ENCODE measurements around the gene RUNDC1. TPM values are rescaled to one million over a fixed set of nuclear protein-coding genes. Genes with fewer than 3 reads are reported as not detected.

The RUNDC1 gene
- total RNA-seq, 4 donors from 2014 or later = 13.9 to 18.9 (median 16.2) TPM

GRCh38 chr17:43021741-43022512, 41.6 kb downstream of the RUNDC1 start, which contains the start of gene VAT1:
Gene VAT1, minus strand, starts transcription at chr17:43022385. Its CDS starts 63 bp downstream, at chr17:43022322.
- WGBS = 1% methylated on average over 54 of the region's 80 CpGs
- peaks cover 56% of the 10 kb centered on the region for H3K4me1 ChIP-seq

GRCh38 chr17:43024407-43025289, 44.3 kb downstream of the RUNDC1 start, which contains the start of gene RND2:
Gene RND2, plus strand, starts transcription at chr17:43025231. Its CDS starts 117 bp downstream, at chr17:43025348.
- peak within 1 kb of the TSS; percentile 48 for H3K4me3 ChIP-seq
- under 1% methylated on average over 40 of the region's 61 CpGs for WGBS
- H3K9me3 ChIP-seq = no peaks in the 10 kb centered on the region
- H3K4me1 ChIP-seq = peaks cover 38% of the 10 kb centered on the region
- H3K27ac ChIP-seq = peak within 1 kb of the TSS; percentile 49
- no peaks in the 10 kb centered on the region for H3K36me3 ChIP-seq
- H3K27me3 ChIP-seq = no peaks in the 10 kb centered on the region
- TF ChIP-seq CTCF (IDR thresholded peaks at IDR 0.05) (peak; percentile 66 to 70), EP300 (IDR thresholded peaks at IDR 0.05) (no peak), POLR2A (IDR thresholded peaks at IDR 0.05) (no peak), POLR2AphosphoS5 (IDR thresholded peaks at IDR 0.05) (peak in 1 of 3 donors; percentile 35)
- DNase-seq (ENCODE audit: low spot score in 2 of 2) = peak; percentile 93 to 94

More at GRCh38 chr17:43021741-43022512, 41.6 kb downstream of the RUNDC1 start, which contains the start of gene VAT1:
- Histone ChIP-seq H3K9me3 (no peaks in the 10 kb centered on the region), H3K36me3 (peaks cover 11% of the 10 kb centered on the region), H3K4me3 (peak within 1 kb of the TSS; percentile 95), H3K27me3 (no peaks in the 10 kb centered on the region), H3K27ac (peak within 1 kb of the TSS; percentile 91)
- DNase-seq (ENCODE audit: low spot score in 2 of 2) = peak in 1 of 2 donors; percentile 83
- TF ChIP-seq EP300 (IDR thresholded peaks at IDR 0.05) (no peak), POLR2A (IDR thresholded peaks at IDR 0.05) (peak in 1 of 2 donors; percentile 45), POLR2AphosphoS5 (IDR thresholded peaks at IDR 0.05) (no peak)

DNA sequence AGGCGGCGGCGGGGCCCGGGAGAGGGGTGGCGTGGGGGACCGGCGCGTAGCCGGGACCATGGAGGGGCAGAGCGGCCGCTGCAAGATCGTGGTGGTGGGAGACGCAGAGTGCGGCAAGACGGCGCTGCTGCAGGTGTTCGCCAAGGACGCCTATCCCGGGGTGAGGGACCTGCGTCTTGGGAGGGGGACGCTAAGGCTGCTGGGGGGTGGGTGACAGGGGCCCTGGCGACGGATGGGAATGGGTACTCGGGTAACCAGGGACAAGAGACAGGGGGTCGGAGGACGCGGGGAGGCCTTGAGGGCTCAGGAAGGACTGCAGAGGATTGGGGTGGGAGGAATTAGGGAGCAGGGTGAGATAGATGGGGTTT, 44.9 kb downstream of the RUNDC1 start:
- DNase-seq (ENCODE audit: low spot score in 2 of 2) = peak in 1 of 2 donors; percentile 77
- H3K27me3 ChIP-seq = no peaks in the 10 kb centered on the region
- H3K27ac ChIP-seq = peak overlapping the region; percentile 3
- TF ChIP-seq CTCF (IDR thresholded peaks at IDR 0.05) (no peak), POLR2AphosphoS5 (IDR thresholded peaks at IDR 0.05) (no peak), POLR2A (IDR thresholded peaks at IDR 0.05) (no peak), EP300 (IDR thresholded peaks at IDR 0.05) (no peak)
- no peaks in the 10 kb centered on the region for H3K36me3 ChIP-seq
- WGBS = 10% methylated on average over 23 of the region's 27 CpGs
- peak overlapping the region; percentile 48 for H3K4me3 ChIP-seq
- no peaks in the 10 kb centered on the region for H3K9me3 ChIP-seq
- H3K4me1 ChIP-seq = peaks cover 32% of the 10 kb centered on the region

DNA sequence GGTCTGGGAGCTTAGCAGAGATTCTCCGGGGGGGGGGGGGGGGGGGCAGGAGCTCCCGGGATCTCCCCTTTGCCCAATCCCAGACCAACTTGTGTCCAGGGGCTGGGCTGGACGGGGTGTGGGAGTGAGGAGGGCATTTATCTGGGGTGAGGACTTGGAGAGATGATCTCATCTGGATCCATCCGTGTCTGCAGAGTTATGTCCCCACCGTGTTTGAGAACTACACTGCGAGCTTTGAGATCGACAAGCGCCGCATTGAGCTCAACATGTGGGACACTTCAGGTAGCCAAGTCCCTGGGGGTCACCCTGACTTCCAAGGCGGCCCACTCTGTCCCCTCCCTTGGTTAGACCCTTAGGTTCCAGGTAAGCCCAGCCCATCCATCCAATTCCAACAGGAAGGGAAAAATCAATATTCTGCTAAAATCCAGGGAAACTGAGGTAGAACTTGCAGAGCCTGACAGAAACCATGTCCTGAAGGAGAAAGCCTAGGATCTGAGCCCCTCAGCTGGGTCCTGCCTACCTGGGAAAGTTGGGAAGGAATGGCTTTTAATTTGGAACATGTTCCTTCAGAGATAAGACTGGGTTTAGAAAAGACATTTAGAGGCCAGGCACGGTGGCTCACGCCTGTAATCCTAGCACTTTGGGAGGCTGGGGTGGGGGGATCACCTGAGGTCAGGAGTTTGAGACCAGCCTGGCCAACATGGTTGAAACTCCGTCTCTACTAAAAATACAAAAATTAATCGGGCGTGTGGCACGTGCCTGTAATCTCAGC, 45.6 kb downstream of the RUNDC1 start:
- H3K4me3 ChIP-seq = no peak overlapping the region
- no peaks in the 10 kb centered on the region for H3K36me3 ChIP-seq
- peaks cover 27% of the 10 kb centered on the region for H3K4me1 ChIP-seq
- H3K27me3 ChIP-seq = no peaks in the 10 kb centered on the region
- DNase-seq (ENCODE audit: low spot score in 2 of 2) = no peak
- 58% methylated on average over 16 of the region's 16 CpGs for WGBS
- no peaks in the 10 kb centered on the region for H3K9me3 ChIP-seq
- peak overlapping the region; percentile 3 for H3K27ac ChIP-seq
- TF ChIP-seq POLR2A (IDR thresholded peaks at IDR 0.05) (no peak), EP300 (IDR thresholded peaks at IDR 0.05) (no peak), CTCF (IDR thresholded peaks at IDR 0.05) (no peak), POLR2AphosphoS5 (IDR thresholded peaks at IDR 0.05) (no peak)

DNA sequence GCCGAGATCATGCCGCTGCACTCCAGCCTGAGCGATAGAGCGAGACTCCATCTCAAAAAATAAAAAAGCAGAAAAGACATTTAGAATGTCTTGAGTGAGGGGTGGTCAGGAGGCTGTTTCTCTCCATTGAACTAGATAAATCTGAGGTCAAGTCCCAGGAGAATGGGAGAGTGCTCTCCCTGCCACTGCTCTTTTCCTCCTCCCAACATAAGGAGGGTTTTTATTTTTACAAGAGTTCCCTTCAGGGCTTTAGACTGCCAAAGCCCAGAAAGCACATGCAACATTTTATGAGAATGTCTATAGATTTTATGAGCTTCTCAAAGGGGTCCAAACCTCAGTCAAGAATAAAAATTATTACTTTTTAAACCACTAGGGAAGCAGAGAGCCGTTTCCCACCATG, 46.2 kb downstream of the RUNDC1 start:
- H3K27ac ChIP-seq = no peak overlapping the region
- DNase-seq (ENCODE audit: low spot score in 2 of 2) = no peak
- no peaks in the 10 kb centered on the region for H3K9me3 ChIP-seq
- H3K27me3 ChIP-seq = no peaks in the 10 kb centered on the region
- peaks cover 23% of the 10 kb centered on the region for H3K4me1 ChIP-seq
- 73% methylated on average over 5 of the region's 5 CpGs for WGBS
- H3K36me3 ChIP-seq = no peaks in the 10 kb centered on the region
- H3K4me3 ChIP-seq = no peak overlapping the region
- no peak for TF ChIP-seq POLR2AphosphoS5 (IDR thresholded peaks at IDR 0.05)
- no peak for TF ChIP-seq POLR2A (IDR thresholded peaks at IDR 0.05)
- TF ChIP-seq CTCF (IDR thresholded peaks at IDR 0.05) = no peak
- TF ChIP-seq EP300 (IDR thresholded peaks at IDR 0.05) = no peak
